Suppressor macrophage (primary cell): ENCODE results near the gene KRTAP25-1.

Experiments
- DNase-seq, 4 experiments: peaks; one replicate each; pipeline ENCODE4 v3.0.0-alpha.2; 2020 to 2022

Gene KRTAP25-1

DNA sequence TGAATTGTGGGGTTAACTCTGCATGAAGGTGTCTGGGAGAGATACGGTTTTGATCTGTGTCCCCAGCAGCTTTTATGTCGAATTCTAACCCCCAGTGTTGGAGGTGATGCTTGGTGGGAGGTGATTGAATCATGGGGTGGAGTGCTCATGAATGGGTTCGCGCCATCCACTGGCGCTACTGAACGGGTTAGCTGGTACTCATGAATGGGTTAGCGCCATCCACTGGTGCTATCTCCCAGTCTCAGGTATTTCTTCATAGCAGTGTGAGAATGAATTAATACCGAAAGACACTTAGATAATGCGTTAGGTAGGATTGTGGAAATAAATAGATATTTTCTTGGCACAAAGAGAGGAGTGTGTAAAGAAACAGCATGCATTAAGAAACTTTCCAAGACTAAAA, 40.5 kb downstream of the KRTAP25-1 start:
- DNase-seq: no peak

DNA sequence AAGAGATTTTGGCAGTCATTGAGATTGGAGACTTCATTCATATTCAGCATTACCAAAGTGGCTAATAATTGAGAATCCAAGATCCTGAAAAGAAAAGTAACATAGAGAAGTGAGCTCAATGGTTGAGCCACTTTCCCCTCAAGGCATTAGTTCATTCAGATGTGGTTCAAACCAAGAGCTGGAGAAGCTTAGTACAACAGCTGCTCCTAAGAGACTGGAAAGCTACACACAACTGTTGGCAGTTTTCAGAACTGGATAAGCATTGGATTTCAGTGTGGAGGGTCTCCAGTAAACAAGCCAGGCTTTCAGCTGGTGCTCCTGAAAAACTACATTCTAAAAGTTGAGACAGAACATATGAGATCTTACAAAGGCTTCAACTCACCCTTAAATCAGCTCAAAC, 44.3 kb downstream of the KRTAP25-1 start:
- DNase-seq: no peak

DNA sequence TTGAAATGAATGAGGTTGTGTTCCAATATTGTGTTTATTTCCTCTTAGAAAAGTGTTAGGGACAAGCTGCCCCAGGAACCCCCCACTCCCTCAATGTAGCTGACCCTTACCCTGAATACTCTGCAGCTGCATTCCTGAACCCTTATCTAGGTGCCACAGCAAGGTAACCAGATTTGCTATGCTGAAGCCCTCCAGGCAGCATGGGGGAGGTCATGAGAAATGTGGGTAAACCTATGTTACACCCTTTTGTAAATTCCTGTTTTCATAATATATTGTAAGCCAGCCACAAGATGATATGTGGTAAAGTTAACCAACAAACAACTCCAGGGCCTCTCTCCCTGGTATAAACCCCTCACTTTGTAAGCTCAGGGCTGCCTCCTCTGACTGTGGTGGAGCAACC, 45.6 kb downstream of the KRTAP25-1 start:
- no peak for DNase-seq

DNA sequence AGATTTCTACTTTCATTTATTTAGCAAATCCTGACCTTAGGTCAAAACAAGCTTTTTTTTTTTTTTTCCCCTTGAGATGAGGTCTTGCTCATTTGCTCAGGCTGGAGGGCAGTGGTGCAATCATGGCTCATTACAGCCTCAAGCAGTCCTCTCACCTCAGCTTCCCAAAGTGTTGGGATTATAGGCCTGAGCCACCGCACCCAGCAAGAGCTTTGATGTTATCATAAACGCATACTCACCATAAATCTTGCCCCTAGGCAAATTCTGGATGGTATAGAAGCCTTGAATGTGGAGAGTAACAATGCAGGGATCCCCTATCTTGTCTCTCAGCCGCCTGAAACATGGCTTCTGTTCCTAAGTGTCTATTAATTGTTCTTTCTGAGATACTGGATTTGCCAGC, 48.7 kb downstream of the KRTAP25-1 start:
- no peak for DNase-seq
